HepG2 (cell line): Measurements from ENCODE around the gene NPHP4. TPM values are rescaled to one million over a fixed set of nuclear protein-coding genes. Genes with fewer than 3 reads are reported as not detected.
A peak's percentile ranks its signal among the peaks of the same experiment; 100 is the strongest.

ENCODE experiments used
- ARHGAP35 ChIP-seq: sonication (generic); formaldehyde crosslinking; IDR thresholded peaks from 2 replicates; pipeline ENCODE4 v1.9.0; 2022; ENCODE audit warnings: mild to moderate bottlenecking, inconsistent platforms, moderate library complexity, missing genetic modification reagents, borderline replicate concordance
- ETV5 ChIP-seq: IDR thresholded peaks from 2 replicates; pipeline ENCODE4 v1.6.1; 2018; ENCODE audit warnings: missing biosample characterization, missing genetic modification reagents, inconsistent platforms, borderline replicate concordance
- ETV6 ChIP-seq: sonication (generic); formaldehyde crosslinking; conservative IDR thresholded peaks from 2 replicates; pipeline ENCODE4 v1.4.0; 2020; ENCODE audit warnings: missing genetic modification reagents
- GZF1 ChIP-seq: sonication (generic); formaldehyde crosslinking; IDR thresholded peaks from 2 replicates; pipeline ENCODE4 v1.5.1; 2020; ENCODE audit warnings: mild to moderate bottlenecking, missing genetic modification reagents
- NFRKB ChIP-seq: fragments of 450-650 bp; IDR thresholded peaks from 2 replicates; pipeline ENCODE4 v1.6.1; 2017
- PLRG1 ChIP-seq: fragments of 450-650 bp; conservative IDR thresholded peaks from 2 replicates; pipeline ENCODE4 v1.6.1; 2016
- RNF2 ChIP-seq: fragments of 450-650 bp; conservative IDR thresholded peaks from 2 replicates; pipeline ENCODE4 v1.6.1; 2016; ENCODE audit warnings: low read depth
- TCF7 ChIP-seq: sonication (generic); IDR thresholded peaks from 2 replicates; pipeline ENCODE4 v1.6.1; 2016; ENCODE audit warnings: antibody characterized with exemption, low read depth
- ZFP36 ChIP-seq: fragments of 150-350 bp; IDR thresholded peaks from 2 replicates; pipeline ENCODE4 v1.6.1; 2018; ENCODE audit warnings: borderline replicate concordance, low read length, low read depth; ENCODE audit not compliant: partially characterized antibody
- ZNF136 ChIP-seq: sonication (generic); formaldehyde crosslinking; IDR thresholded peaks from 2 replicates; pipeline ENCODE4 v1.8.1; 2022; ENCODE audit warnings: low read depth, mild to moderate bottlenecking, moderate library complexity, missing genetic modification reagents
- ZNF263 ChIP-seq: sonication (generic); formaldehyde crosslinking; IDR thresholded peaks from 2 replicates; pipeline ENCODE4 v1.4.0; 2020; ENCODE audit warnings: missing genetic modification reagents
- ZNF484 ChIP-seq: sonication (generic); formaldehyde crosslinking; IDR thresholded peaks from 2 replicates; pipeline ENCODE4 v1.5.1; 2020; ENCODE audit warnings: mild to moderate bottlenecking, low read depth, missing genetic modification reagents, borderline replicate concordance
- ZNF749 ChIP-seq: sonication (generic); formaldehyde crosslinking; IDR thresholded peaks from 2 replicates; pipeline ENCODE4 v1.8.0; 2022; ENCODE audit warnings: mild to moderate bottlenecking, missing genetic modification reagents, moderate library complexity, borderline replicate concordance
- ZNF761 ChIP-seq: sonication (generic); formaldehyde crosslinking; conservative IDR thresholded peaks from 2 replicates; pipeline ENCODE4 v1.4.0; 2020; ENCODE audit warnings: mild to moderate bottlenecking, missing genetic modification reagents
- ZNF772 ChIP-seq: sonication (generic); formaldehyde crosslinking; IDR thresholded peaks from 2 replicates; pipeline ENCODE4 v1.5.0; 2020; ENCODE audit warnings: mild to moderate bottlenecking, missing genetic modification reagents
- polyA plus RNA-seq, 8 experiments: library from polyadenylated mRNA; depleted of rRNA in 3 of 8; stranded (reverse) in 7 of 8; unstranded in 1 of 8; fragments of >200 nt; fragmentation: Illumina TruSeq in 4 of 8; extraction: Trizol in 4 of 8; gene quantifications; 2 replicates each; pipeline versions ENCODE4 v1.2.1 to v1.2.3, GENCODE V29; 2011 to 2016; ENCODE audit warnings: low read depth in 4 of 8, missing spikeins in 1 of 8, mixed read lengths in 1 of 8; ENCODE audit not compliant: insufficient read depth in 1 of 8
- total RNA-seq, 5 experiments: library from RNA; depleted of rRNA; stranded (reverse); fragments of >200 nt; fragmentation: Illumina TruSeq; extraction: Trizol; gene quantifications; 2 replicates each; pipeline ENCODE4 v1.2.3, GENCODE V29; 2016; ENCODE audit warnings: low read depth in 1 of 5
- TF ChIP-seq, protein P1 (sequence below): IDR thresholded peaks from 2 replicates; pipeline ENCODE4 v1.6.1; 2016; ENCODE audit warnings: missing compliant biosample characterization, missing genetic modification reagents, borderline replicate concordance
- TF ChIP-seq, protein P2 (sequence below): sonication (generic); formaldehyde crosslinking; IDR thresholded peaks from 2 replicates; pipeline ENCODE4 v1.4.0; 2020; ENCODE audit warnings: mild to moderate bottlenecking, missing genetic modification reagents
- TF ChIP-seq, protein P3 (sequence below): sonication (generic); formaldehyde crosslinking; IDR thresholded peaks from 2 replicates; pipeline ENCODE4 v1.9.0; 2022; ENCODE audit warnings: missing genetic modification reagents, mild to moderate bottlenecking, borderline replicate concordance

The NPHP4 gene
- total and polyA plus RNA-seq, 2 of the 13 experiments (the other 11 are each of a cell fraction or from before 2014, with no cell fraction given), result 4.4 to 6.8 TPM

DNA sequence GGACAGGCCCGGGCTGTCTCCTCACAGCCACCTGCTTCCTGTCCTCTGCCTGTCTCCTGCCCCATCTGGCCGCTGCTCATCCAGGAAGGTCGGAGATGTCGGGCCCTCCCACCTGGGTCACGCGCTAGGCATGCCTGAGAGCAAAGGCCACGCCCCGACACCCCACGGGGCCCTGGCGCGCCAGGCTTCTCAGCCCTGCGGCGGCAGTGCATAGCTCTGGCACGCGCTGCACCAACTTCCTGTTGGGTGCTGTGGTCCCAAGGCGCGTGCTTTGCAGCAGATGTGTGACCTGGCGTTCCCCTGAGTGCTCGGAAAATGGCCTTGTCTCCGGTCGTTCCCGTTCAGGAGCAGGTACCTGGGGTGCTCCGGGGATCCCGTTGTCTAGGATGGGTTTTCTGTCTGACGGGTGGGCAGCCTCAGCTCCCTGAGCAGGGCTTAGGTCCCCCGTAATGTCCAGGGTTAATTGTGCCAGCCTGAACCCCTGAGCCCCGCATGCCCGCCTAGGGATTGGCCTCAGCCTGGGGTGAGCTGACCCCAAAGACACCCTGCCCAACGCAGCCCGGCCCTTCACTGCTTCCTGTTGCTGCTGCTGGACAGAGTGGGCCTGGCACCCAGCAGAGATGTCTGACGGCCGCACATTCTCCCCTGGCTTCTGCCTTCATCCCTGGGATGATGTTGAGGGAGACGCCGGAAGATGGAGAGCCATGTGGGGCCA is 34.0 kb upstream of the NPHP4 start (continued):
- TF ChIP-seq RNF2 (peak; percentile 68; the same call in 1 of the 2 replicates), ZNF749 (CRISPR knock-in tag) (no peak), ZNF761 (CRISPR knock-in tag) (no peak; the same call in 1 of the 2 replicates), ZFP36 (no peak), ARHGAP35 (CRISPR knock-in tag) (0 out of 2 replicates have a peak, but pooled peaks have one; percentile 31), GZF1 (CRISPR knock-in tag) (peak; percentile 62; the same call in 1 of the 2 replicates), ZNF772 (CRISPR knock-in tag) (no peak), ETV6 (CRISPR knock-in tag) (no peak), PLRG1 (no peak), ZNF484 (CRISPR knock-in tag) (no peak; the same call in 1 of the 2 replicates), ETV5 (CRISPR knock-in tag) (peak; percentile 51), TCF7 (no peak), ZNF136 (no peak), ZNF263 (peak; percentile 66), NFRKB (no peak)
- TF ChIP-seq, protein P1, sequence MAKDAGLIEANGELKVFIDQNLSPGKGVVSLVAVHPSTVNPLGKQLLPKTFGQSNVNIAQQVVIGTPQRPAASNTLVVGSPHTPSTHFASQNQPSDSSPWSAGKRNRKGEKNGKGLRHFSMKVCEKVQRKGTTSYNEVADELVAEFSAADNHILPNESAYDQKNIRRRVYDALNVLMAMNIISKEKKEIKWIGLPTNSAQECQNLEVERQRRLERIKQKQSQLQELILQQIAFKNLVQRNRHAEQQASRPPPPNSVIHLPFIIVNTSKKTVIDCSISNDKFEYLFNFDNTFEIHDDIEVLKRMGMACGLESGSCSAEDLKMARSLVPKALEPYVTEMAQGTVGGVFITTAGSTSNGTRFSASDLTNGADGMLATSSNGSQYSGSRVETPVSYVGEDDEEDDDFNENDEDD (CRISPR knock-in tag), result peak; percentile 88; the same call in 1 of the 2 replicates
- TF ChIP-seq, protein P2, sequence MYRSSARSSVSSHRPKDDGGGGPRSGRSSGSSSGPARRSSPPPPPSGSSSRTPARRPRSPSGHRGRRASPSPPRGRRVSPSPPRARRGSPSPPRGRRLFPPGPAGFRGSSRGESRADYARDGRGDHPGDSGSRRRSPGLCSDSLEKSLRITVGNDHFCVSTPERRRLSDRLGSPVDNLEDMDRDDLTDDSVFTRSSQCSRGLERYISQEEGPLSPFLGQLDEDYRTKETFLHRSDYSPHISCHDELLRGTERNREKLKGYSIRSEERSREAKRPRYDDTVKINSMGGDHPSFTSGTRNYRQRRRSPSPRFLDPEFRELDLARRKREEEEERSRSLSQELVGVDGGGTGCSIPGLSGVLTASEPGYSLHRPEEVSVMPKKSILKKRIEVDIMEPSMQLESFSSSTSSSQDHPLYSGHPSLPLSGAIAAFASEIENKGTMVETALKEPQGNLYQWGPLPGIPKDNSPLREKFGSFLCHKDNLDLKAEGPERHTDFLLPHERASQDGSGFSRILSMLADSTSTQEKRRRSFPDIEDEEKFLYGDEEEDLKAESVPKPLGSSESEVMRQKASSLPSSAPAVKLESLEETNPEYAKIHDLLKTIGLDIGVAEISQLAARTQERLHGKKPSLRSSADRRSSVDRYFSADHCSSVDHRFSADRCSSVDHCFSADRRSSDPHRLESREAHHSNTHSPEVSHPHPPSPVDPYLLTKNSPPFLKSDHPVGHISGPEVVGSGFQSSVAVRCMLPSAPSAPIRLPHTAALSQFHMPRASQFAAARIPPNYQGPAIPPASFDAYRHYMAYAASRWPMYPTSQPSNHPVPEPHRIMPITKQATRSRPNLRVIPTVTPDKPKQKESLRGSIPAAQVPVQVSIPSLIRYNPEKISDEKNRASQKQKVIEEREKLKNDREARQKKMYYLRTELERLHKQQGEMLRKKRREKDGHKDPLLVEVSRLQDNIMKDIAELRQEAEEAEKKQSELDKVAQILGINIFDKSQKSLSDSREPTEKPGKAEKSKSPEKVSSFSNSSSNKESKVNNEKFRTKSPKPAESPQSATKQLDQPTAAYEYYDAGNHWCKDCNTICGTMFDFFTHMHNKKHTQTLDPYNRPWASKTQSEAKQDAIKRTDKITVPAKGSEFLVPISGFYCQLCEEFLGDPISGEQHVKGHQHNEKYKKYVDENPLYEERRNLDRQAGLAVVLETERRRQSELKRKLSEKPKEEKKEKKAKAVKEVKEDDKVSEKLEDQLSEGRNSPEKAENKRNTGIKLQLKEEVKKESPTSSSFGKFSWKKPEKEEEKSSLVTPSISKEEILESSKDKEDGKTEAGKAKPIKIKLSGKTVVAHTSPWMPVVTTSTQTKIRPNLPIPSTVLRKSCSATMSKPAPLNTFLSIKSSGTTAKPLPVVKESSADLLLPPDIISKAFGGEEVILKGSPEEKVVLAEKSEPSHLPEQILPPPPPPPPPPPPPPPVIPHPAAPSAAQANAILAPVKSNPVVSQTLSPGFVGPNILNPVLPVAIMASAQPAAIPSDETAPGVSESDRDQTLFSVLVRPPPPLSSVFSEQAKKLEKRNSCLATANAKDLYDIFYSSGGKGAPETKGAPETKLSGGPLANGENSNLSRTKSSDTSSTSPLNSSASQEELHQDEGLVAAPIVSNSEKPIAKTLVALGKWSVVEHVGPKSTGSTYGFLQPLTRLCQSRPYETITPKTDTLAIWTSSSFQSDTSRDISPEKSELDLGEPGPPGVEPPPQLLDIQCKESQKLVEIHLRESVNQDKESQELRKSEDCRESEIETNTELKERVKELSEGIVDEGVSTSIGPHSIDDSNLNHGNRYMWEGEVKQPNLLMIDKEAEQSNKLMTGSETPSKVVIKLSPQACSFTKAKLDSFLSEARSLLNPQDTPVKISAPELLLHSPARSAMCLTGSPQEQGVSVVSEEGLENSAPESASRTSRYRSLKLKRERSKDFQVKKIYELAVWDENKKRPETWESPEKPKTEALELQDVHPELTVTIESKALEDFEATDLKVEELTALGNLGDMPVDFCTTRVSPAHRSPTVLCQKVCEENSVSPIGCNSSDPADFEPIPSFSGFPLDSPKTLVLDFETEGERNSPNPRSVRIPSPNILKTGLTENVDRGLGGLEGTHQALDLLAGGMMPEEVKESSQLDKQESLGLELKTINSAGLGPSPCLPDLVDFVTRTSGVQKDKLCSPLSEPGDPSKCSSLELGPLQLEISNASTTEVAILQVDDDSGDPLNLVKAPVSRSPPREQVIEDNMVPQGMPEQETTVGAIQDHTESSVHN (CRISPR knock-in tag), result no peak
- TF ChIP-seq, protein P3, sequence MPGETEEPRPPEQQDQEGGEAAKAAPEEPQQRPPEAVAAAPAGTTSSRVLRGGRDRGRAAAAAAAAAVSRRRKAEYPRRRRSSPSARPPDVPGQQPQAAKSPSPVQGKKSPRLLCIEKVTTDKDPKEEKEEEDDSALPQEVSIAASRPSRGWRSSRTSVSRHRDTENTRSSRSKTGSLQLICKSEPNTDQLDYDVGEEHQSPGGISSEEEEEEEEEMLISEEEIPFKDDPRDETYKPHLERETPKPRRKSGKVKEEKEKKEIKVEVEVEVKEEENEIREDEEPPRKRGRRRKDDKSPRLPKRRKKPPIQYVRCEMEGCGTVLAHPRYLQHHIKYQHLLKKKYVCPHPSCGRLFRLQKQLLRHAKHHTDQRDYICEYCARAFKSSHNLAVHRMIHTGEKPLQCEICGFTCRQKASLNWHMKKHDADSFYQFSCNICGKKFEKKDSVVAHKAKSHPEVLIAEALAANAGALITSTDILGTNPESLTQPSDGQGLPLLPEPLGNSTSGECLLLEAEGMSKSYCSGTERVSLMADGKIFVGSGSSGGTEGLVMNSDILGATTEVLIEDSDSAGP, result peak; percentile 74
